ENCODE data around the gene SLIT3.

GRCh38 chr5:169150108-169150507, 150.8 kb downstream of the SLIT3 start:
- no peak for TF ChIP-seq POLR2AphosphoS5 (IDR thresholded peaks at IDR 0.05; ENCODE audit: insufficient read depth, low read depth, low read length)
- TF ChIP-seq POLR2A (IDR thresholded peaks at IDR 0.05; ENCODE audit: low read depth, low read length), result no peak
- TF ChIP-seq EZH2 (IDR thresholded peaks at IDR 0.05; ENCODE audit: borderline replicate concordance, low read depth, low read length, severe bottlenecking), result no peak
- TF ChIP-seq CTCF (IDR thresholded peaks at IDR 0.05; ENCODE audit: extremely low read depth in 1 of 2, insufficient read depth in 1 of 2, low read depth in 1 of 2, low read length in 2 of 2), result no peak
- TF ChIP-seq GATA2 (IDR thresholded peaks at IDR 0.05; ENCODE audit: insufficient read depth, insufficient read length, low read depth, low read length), result no peak
- TF ChIP-seq JUN (IDR thresholded peaks at IDR 0.05; ENCODE audit: borderline replicate concordance, insufficient read depth, insufficient read length, low read depth), result no peak
- no peak for TF ChIP-seq MYC (IDR thresholded peaks at IDR 0.05; ENCODE audit: low read depth, low read length)
- TF ChIP-seq MAX (IDR thresholded peaks at IDR 0.05; ENCODE audit: insufficient read depth, insufficient read length), result no peak
